Measurements from ENCODE around the gene TMEM240.

Gene TMEM240

GRCh38 chr1:1540818-1541628, 599 bp upstream of the TMEM240 start:
- no peak for TF ChIP-seq CTCF (IDR thresholded peaks at IDR 0.05)

GRCh38 chr1:1539310-1540089, 924 bp downstream of the TMEM240 start:
- TF ChIP-seq CTCF (IDR thresholded peaks at IDR 0.05): no peak

GRCh38 chr1:1538989-1539309, 1.5 kb downstream of the TMEM240 start:
- no peak for TF ChIP-seq CTCF (IDR thresholded peaks at IDR 0.05)

GRCh38 chr1:1538334-1538733, 2.1 kb downstream of the TMEM240 start:
- TF ChIP-seq CTCF (IDR thresholded peaks at IDR 0.05): no peak

- TF ChIP-seq CTCF (IDR thresholded peaks at IDR 0.05): no peak
These were observed 2.7 kb downstream of the TMEM240 start for GRCh38 chr1:1537626-1538250.

GRCh38 chr1:1536938-1537546, 3.4 kb downstream of the TMEM240 start:
- no peak for TF ChIP-seq CTCF (IDR thresholded peaks at IDR 0.05)
